Calu3 (cell line): ENCODE measurements around the gene TMEM39A. TPM values are rescaled to one million over a fixed set of nuclear protein-coding genes. Genes with fewer than 3 reads are reported as not detected.

Experiments used
- BruUV-seq: library from RNA; stranded (reverse); fragments of 400-500 nt; replicated peaks from 2 replicates; lab custom pipeline; 2021; lab: Mats Ljungman, UMichigan
- CTCF ChIA-PET: fragments of 300-600 bp; sonication (Branson Sonifier 250); formaldehyde crosslinking; loops from one replicate; lab custom pipeline; 2022; ENCODE audit warnings: antibody characterized with exemption; lab: Charles Lee
- DNase-seq: peaks from one replicate; pipeline ENCODE4 v3.0.0; 2022
- H3K27ac Mint-ChIP-seq: one replicate; pipeline ENCODE4 v1.8.0; 2022; ENCODE audit warnings: mixed read lengths; ENCODE audit not compliant: unreplicated experiment
- H3K27me3 Mint-ChIP-seq: one replicate; pipeline ENCODE4 v1.8.0; 2022; ENCODE audit warnings: mixed read lengths; ENCODE audit not compliant: unreplicated experiment
- H3K36me3 Mint-ChIP-seq: one replicate; pipeline ENCODE4 v1.8.0; 2022; ENCODE audit warnings: mild to moderate bottlenecking, moderate library complexity, mixed read lengths; ENCODE audit not compliant: insufficient read depth, unreplicated experiment
- H3K4me1 Mint-ChIP-seq: one replicate; pipeline ENCODE4 v1.8.0; 2022; ENCODE audit warnings: mild to moderate bottlenecking, low read depth, mixed read lengths; ENCODE audit not compliant: unreplicated experiment
- H3K4me3 Mint-ChIP-seq: one replicate; pipeline ENCODE4 v1.8.0; 2022; ENCODE audit warnings: mild to moderate bottlenecking, low read depth, moderate library complexity, mixed read lengths; ENCODE audit not compliant: unreplicated experiment
- H3K9me3 Mint-ChIP-seq: one replicate; pipeline ENCODE4 v1.8.0; 2022; ENCODE audit warnings: low read depth, mixed read lengths; ENCODE audit not compliant: unreplicated experiment
- intact Hi-C: fragments of 100-400 bp; cut with micrococcal nuclease; formaldehyde crosslinking; loops from one replicate; pipeline ENCODE4 v1.10.0; 2022; ENCODE audit not compliant: unreplicated experiment
- total RNA-seq: library from RNA; stranded (reverse); gene quantifications from 2 replicates; pipeline ENCODE4 v1.2.3, GENCODE V29; 2022
- TF ChIP-seq, protein P1 (sequence below): fragments of 200-600 bp; IDR thresholded peaks from one replicate; pipeline ENCODE4 v1.8.0; 2022; ENCODE audit warnings: antibody characterized with exemption; ENCODE audit not compliant: unreplicated experiment

Gene TMEM39A
- total RNA-seq, 1 experiment from 2014 or later: 54.3 TPM

- intact Hi-C loops: no loop called here
- BruUV-seq: TSS peak; percentile 97
- H3K27me3 Mint-ChIP-seq: no peaks in the 10 kb centered on the region
- CTCF ChIA-PET: interaction anchor here (0.5 to 1.4 kb wide), 6 partner anchors 13 to 93 kb away, joined by 3 to 6 read pairs (median 3); partner anchors contain the start of gene TMEM39A
- peaks cover 10% of the 10 kb centered on the region for H3K4me1 Mint-ChIP-seq
- H3K9me3 Mint-ChIP-seq: no peaks in the 10 kb centered on the region
- no peak for DNase-seq
- H3K36me3 Mint-ChIP-seq: peaks cover 23% of the 10 kb centered on the region
- H3K27ac Mint-ChIP-seq: peak overlapping the region; percentile 86
- TF ChIP-seq, protein P1, sequence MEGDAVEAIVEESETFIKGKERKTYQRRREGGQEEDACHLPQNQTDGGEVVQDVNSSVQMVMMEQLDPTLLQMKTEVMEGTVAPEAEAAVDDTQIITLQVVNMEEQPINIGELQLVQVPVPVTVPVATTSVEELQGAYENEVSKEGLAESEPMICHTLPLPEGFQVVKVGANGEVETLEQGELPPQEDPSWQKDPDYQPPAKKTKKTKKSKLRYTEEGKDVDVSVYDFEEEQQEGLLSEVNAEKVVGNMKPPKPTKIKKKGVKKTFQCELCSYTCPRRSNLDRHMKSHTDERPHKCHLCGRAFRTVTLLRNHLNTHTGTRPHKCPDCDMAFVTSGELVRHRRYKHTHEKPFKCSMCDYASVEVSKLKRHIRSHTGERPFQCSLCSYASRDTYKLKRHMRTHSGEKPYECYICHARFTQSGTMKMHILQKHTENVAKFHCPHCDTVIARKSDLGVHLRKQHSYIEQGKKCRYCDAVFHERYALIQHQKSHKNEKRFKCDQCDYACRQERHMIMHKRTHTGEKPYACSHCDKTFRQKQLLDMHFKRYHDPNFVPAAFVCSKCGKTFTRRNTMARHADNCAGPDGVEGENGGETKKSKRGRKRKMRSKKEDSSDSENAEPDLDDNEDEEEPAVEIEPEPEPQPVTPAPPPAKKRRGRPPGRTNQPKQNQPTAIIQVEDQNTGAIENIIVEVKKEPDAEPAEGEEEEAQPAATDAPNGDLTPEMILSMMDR: no peak
- H3K4me3 Mint-ChIP-seq: peak overlapping the region; percentile 92
Observed at GRCh38 chr3:119497820-119498185, 34.4 kb upstream of the TMEM39A start.

DNA sequence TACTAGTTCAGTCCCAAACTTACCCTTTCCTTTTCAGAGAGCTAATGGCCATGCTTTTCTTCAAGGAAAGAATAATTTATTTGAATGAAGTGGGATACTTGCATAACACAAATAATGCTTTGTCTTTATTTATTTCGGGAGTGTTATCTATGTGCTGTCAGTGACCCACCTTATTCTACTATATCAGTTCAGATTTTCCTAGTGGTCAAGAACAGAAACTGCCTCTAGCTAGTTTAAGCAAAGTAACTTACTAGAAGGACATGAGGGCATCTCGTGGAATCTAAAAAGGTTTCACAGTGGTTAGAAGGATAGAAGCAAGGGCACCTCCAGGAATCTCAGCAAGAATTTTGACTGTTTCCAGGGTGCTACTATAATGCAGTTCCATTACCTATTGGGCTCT, 31.2 kb upstream of the TMEM39A start:
- TF ChIP-seq, protein P1: no peak
- intact Hi-C loops: no loop called here
- Mint-ChIP-seq H3K36me3 (peaks cover 19% of the 10 kb centered on the region), H3K9me3 (no peaks in the 10 kb centered on the region), H3K4me1 (no peaks in the 10 kb centered on the region), H3K27ac (no peak overlapping the region), H3K4me3 (no peak overlapping the region), H3K27me3 (no peaks in the 10 kb centered on the region)
- no TSS peak for BruUV-seq
- no peak for DNase-seq
- CTCF ChIA-PET: interaction anchor here (0.6 to 0.7 kb wide), 2 partner anchors 14 to 125 kb away, joined by 3 to 6 read pairs; no protein-coding TSS in a partner anchor

GRCh38 chr3:119492810-119493209, 29.4 kb upstream of the TMEM39A start:
- Mint-ChIP-seq H3K27me3 (no peaks in the 10 kb centered on the region), H3K9me3 (no peaks in the 10 kb centered on the region), H3K4me3 (no peak overlapping the region), H3K36me3 (peaks cover 2% of the 10 kb centered on the region), H3K27ac (no peak overlapping the region), H3K4me1 (no peaks in the 10 kb centered on the region)
- no peak for DNase-seq
- TF ChIP-seq, protein P1: no peak
- no TSS peak for BruUV-seq
- CTCF ChIA-PET: no interaction called here
- intact Hi-C loops: no loop called here

DNA sequence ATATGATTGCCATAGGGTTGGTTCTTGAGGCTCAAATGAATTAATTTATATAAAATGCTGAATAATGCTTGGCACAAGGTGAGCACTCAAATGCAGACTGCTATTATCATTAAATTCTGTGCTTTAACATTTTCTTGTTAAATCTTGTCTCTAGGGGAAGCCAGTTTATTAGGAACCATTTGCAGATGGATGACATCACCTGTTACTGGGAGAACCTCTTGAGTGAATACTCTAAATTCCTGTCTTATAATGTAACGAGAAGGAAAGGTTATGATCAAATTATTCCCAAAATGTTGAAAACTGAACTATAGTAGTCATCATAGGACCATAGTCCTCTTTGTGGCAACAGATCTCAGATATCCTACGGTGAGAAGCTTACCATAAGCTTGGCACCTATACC, 28.7 kb upstream of the TMEM39A start:
- H3K9me3 Mint-ChIP-seq: no peaks in the 10 kb centered on the region
- CTCF ChIA-PET: no interaction called here
- no peaks in the 10 kb centered on the region for H3K36me3 Mint-ChIP-seq
- no peaks in the 10 kb centered on the region for H3K27me3 Mint-ChIP-seq
- TF ChIP-seq, protein P1: no peak
- intact Hi-C loops: no loop called here
- H3K4me3 Mint-ChIP-seq: no peak overlapping the region
- H3K27ac Mint-ChIP-seq: no peak overlapping the region
- H3K4me1 Mint-ChIP-seq: no peaks in the 10 kb centered on the region
- DNase-seq: no peak
- no TSS peak for BruUV-seq
